ENCODE results near the gene TRAPPC5. TPM values are rescaled to one million over a fixed set of nuclear protein-coding genes. Genes with fewer than 3 reads are reported as not detected.

TRAPPC5 gene
- total RNA-seq, 1 donor from 2014 or later = 93.8 TPM

- DNase-seq (ENCODE audit: low read depth in 2 of 2) = no peak
Measured at GRCh38 chr19:7699417-7700401, 19.1 kb downstream of the TRAPPC5 start.

- no peak for DNase-seq (ENCODE audit: low read depth in 2 of 2)
Measured at GRCh38 chr19:7701049-7701653, 20.5 kb downstream of the TRAPPC5 start.

DNA sequence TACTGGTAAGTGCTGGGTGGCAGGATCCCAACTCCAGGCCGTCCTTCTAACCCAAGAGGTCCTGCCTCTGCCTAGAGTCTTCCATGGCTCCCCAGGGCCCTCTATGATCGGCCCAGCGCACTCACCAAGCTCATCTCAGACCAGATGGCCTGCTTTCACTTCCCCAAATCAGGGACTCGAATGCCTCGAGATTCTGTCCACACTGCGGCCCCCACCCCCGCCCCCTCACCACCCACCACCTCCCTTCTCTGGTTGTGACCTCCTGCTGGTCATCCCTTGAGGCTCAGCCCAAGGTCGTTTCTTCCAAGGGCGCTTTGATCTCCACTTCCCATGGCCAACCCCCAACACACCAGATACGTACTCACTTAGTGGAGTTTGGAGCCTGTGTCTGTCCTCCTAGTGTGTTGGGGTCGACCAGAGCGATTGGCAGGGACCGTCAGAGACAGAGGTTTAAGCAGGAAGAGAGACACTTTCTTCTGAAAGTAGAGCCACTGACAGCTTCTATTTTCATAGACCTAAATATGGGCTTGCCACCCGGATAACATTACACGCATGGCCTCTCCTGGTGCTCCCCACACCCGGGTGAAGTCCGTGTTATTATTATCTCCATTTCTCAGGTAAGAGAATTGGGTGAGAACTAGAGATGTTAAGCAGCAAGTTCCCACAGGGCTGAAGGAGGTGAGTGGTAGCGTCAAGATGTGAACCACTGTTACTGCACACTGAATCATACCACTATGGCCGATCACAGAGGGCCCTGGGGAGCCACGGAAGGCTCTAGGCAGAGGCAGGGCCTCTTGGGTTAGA lies 21.2 kb downstream of the TRAPPC5 start, which contains the start of gene FCER2:
FCER2 (minus strand) TSS at position 478 of the 804 bp plus-strand sequence. CDS start 2,371 bp downstream, outside the sequence.
- no peak for DNase-seq (ENCODE audit: low read depth in 2 of 2)

DNA sequence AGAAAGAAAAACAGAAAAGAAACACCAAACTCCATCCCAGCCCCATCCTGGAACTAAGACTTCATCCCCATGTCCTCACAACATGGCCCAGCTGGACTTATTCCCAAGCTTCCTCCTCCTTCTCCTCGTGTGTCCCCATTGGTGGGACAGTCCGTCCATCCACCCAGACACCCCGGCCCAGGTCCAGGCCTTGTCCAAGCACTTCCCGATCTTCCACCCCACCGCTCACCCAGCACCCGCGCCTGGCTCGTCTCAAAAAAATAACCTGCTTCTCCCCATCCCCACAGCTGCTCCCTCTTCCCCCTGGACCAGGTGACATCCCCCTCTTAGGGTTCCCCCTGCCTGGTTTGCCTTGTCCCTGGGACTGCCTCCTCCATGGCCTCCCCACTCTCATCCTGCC lies 22.7 kb downstream of the TRAPPC5 start:
- no peak for DNase-seq (ENCODE audit: low read depth in 2 of 2)

DNA sequence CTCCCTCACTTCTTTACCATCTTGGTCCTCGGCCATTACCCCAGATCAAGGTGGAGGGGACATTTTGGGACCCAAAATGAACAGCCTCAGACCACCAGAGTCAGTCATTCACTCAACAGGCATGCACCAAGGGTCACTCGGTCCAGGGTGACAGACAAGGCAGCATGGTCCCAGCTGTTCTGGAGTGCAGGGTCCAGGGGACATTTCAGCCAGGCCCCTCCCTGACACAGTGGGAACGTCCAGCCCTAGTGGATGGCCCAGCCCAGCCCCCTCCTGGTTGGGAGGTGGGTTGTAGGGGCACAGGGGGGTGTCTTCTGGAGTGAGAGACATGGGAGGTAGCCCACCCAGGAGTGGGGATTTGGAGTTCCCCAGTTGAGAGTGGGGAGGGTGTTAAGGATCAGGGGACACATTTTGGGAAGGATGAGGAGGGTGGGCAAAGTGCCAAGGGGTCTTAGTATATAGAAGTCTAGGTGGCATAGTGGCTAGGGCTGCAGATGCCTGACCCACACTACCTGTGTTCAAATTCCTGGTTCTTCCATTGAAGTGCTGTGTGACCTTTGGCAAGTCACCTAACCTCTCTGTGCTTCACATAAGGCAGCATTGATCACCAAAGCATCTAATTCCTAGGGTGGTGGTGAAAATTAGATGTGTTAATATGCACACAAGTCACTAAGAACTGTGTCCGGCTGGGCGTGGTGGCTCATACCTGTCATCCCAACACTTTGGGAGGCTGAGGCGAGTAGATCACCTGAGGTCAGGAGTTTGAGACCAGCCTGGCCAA lies 23.8 kb downstream of the TRAPPC5 start:
- no peak for DNase-seq (ENCODE audit: low read depth in 2 of 2)

DNA sequence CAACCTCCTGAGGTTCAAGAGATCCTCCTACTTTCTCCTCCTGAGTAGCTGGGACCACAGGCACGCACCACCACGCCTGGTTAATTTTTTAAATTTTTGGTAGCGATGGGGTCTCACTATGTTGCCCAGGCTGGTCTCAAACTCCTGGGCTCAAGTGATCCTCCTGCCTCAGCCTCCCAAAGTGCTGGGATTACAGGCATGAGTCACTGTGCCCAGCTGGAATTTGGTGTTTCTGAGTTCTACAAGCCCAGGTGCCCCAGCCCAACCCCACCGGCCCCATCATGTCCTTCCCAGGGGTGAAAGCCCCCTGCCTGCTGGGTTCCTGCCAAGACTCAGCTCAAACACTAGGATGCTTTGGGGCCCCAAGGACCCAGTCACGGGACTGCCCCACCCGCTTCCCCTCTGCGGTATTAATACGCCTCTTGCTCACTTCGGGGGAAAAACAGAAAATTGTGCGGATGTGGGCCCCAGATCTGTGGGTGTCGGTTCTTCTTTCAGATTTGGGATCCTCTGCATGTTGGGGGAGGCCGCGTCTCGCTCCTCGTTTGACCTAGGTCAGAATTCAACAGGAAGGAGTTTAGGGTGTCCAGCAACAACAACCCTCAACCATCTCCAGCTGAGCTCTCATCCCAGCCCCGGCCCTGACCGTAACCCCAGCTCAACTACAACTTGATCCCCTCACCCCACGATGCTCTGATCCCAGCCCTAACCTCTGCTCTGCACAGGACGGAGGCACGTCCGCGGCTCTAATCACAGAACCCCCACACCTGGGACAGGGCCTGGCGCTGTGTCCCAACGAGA lies 25.0 kb downstream of the TRAPPC5 start:
- no peak for DNase-seq (ENCODE audit: low read depth in 2 of 2)

DNA sequence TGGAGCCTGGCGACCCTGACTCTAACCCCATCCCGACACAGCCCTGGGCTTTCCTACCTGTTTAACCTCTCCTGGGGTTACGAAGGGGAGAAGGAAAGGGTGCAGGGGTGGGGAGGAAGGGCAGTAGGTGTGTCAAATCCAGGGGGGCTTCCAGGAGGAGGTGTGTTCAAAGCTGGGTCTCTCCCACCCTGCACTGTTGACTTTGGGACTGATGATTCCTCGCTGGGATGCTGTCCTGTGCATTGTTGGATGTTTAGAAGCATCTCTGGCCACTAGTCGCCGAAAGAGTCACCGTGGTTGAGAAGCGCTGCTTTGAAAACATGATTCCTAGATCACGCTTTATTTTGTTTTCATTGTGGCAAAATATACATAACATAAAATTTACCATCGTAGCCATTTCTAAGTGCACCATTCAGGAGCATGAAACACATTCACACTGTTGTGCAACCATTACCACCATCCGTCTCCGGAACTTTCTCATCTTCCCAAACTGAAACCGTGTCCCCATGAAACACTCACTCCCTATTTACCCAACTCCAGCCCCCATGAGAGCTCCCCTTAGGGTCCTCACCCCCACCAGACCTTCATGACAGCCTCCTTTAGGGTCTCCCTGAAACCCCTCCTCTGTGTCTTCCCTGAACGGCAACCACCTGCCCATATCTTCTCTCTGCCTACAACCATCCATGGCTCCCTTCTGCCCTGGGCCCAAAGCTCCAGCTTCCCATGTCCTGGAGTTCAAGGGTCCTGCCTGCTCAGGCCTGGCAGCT lies 25.7 kb downstream of the TRAPPC5 start:
- DNase-seq (ENCODE audit: low read depth in 2 of 2) = no peak

GRCh38 chr19:7706955-7707456 lies 26.4 kb downstream of the TRAPPC5 start:
- DNase-seq (ENCODE audit: low read depth in 2 of 2) = no peak

DNA sequence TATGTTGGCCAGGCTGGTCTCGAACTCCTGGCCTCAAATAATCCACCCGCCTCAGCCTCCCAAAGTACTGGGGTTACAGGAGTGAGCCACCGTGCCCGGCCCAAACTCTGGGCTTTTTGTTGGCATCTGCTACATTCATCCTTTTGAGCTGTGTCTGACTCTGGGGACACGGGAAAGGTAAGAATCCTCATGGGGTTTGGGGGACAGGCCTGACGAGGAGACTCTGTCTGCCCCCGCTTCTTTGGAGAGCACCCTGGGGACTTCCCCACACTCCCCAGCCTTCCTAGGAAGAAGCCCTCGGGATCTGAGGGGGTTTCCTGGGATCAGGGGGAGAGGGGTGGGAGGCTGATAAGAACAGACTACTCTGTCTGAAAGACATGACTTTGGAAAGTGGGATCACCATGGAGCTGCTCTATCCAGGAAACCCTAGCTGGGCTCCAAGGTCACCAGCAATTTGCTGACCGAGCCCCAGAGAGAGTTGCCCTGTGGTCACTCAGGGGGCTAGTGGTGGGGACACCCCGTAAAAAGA lies 29.4 kb downstream of the TRAPPC5 start:
- no peak for DNase-seq (ENCODE audit: low read depth in 2 of 2)

- no peak for DNase-seq (ENCODE audit: low read depth in 2 of 2)
Measured at GRCh38 chr19:7710616-7711015, 30.0 kb downstream of the TRAPPC5 start.

- no peak for DNase-seq (ENCODE audit: low read depth in 2 of 2)
Measured at GRCh38 chr19:7715671-7716070, 35.0 kb downstream of the TRAPPC5 start.

GRCh38 chr19:7716762-7717161 lies 36.1 kb downstream of the TRAPPC5 start:
- no peak for DNase-seq (ENCODE audit: low read depth in 2 of 2)

GRCh38 chr19:7718668-7719067 lies 38.0 kb downstream of the TRAPPC5 start:
- DNase-seq (ENCODE audit: low read depth in 2 of 2) = no peak

- no peak for DNase-seq (ENCODE audit: low read depth in 2 of 2)
Measured at GRCh38 chr19:7720351-7720750, 39.7 kb downstream of the TRAPPC5 start.

- no peak for DNase-seq (ENCODE audit: low read depth in 2 of 2)
Measured at GRCh38 chr19:7722231-7722651, 41.6 kb downstream of the TRAPPC5 start.

GRCh38 chr19:7725791-7726190 lies 45.2 kb downstream of the TRAPPC5 start:
- DNase-seq (ENCODE audit: low read depth in 2 of 2) = no peak

- DNase-seq (ENCODE audit: low read depth in 2 of 2) = no peak
Measured at GRCh38 chr19:7729211-7729610, 48.6 kb downstream of the TRAPPC5 start.

DNA sequence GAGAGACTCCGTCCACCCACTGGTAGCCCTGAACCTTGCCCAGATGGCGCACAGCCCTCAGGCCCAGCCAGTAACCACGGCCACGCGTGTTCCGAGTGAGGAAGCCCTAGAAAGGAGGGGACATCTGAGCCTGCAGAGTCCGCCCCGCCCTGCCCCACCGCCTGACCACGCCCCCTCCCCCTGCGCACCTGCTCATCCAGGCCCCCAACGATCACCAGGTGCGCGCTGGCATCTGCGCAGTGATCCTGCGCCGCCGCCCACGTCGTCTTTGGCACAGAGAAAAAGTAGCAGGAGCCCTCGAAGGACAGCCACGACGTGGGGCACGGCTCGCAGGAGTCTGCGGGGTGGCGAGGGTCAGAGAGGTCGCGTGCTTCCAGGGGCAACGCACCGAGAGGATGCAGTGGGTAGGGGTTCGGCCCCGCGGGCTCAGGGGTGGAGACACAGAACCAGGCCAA lies 49.2 kb downstream of the TRAPPC5 start:
- no peak for DNase-seq (ENCODE audit: low read depth in 2 of 2)

All from dermis microvascular lymphatic vessel endothelial cell (primary cell).